B cell (primary cell): ENCODE data around the gene SUB1. TPM values are rescaled to one million over a fixed set of nuclear protein-coding genes. Genes with fewer than 3 reads are reported as not detected.

Experiments used
- ATAC-seq: fragments of 200-7000 bp; cut with Tn5 transposase; one replicate; pipeline ENCODE4 v1.10.0; 2021; ENCODE audit warnings: low read depth, mild to moderate bottlenecking, moderate number of reproducible peaks, moderate library complexity
- CTCF ChIA-PET: fragments of 350-600 bp; sonication (Branson Sonifier 250); formaldehyde crosslinking; loops from one replicate; lab custom pipeline; 2021; ENCODE audit warnings: antibody characterized with exemption, inconsistent platforms; lab: Charles Lee
- POLR2A ChIA-PET: fragments of 350-600 bp; sonication (Branson Sonifier 250); formaldehyde crosslinking; loops from one replicate; lab custom pipeline; 2021; ENCODE audit warnings: antibody characterized with exemption; lab: Charles Lee
- DNase-seq: peaks from one replicate; pipeline ENCODE4 v3.0.0; 2013
- H2AFZ ChIP-seq: 2 replicates; pipeline ENCODE4 v1.6.1; 2012; ENCODE audit warnings: mild to moderate bottlenecking, low read depth, low read length; ENCODE audit not compliant: insufficient read depth, poor library complexity, severe bottlenecking
- H3K27ac ChIP-seq, 2 donors: 1 replicate in 1 of 2; 2 replicates in 1 of 2; pipeline ENCODE4 v1.5.1; 2012 to 2013; ENCODE audit warnings: low read length in 2 of 2, mild to moderate bottlenecking in 2 of 2, moderate library complexity in 1 of 2
- H3K27me3 ChIP-seq, 4 experiments: fragments of 200-600 bp in 1 of 4; sonication (generic) in 1 of 4; replicated peaks in 1 of 4; 1 replicate in 2 of 4; 2 replicates in 2 of 4; pipeline versions ENCODE4 v1.6.1 to v1.7.0; 2013 to 2016; ENCODE audit warnings: low read length in 3 of 4, mild to moderate bottlenecking in 2 of 4, mixed read lengths in 1 of 4, moderate library complexity in 1 of 4; ENCODE audit not compliant: insufficient read depth in 4 of 4, control insufficient read depth in 3 of 4; ENCODE audit errors: control extremely low read depth in 1 of 4
- H3K36me3 ChIP-seq, 2 experiments: replicated peaks in 1 of 2; 1 replicate in 1 of 2; 2 replicates in 1 of 2; pipeline versions ENCODE4 v1.6.1 to v1.7.1; 2013; ENCODE audit warnings: low read length in 1 of 2; ENCODE audit not compliant: insufficient read depth in 2 of 2, control insufficient read depth in 1 of 2; ENCODE audit errors: control extremely low read depth in 1 of 2, extremely low read depth in 1 of 2
- H3K4me1 ChIP-seq, 2 donors: fragments of 200-600 bp in 1 of 2; sonication (generic) in 1 of 2; 1 replicate in 1 of 2; 2 replicates in 1 of 2; pipeline versions ENCODE4 v1.5.1 to v1.6.1; 2013 to 2017; ENCODE audit warnings: low read length in 2 of 2; ENCODE audit not compliant: control insufficient read depth in 2 of 2, insufficient read depth in 2 of 2
- H3K4me2 ChIP-seq: replicated peaks from 2 replicates; pipeline ENCODE3; 2012; ENCODE audit warnings: mild to moderate bottlenecking, low read depth, low read length; ENCODE audit not compliant: poor library complexity, severe bottlenecking
- H3K4me3 ChIP-seq, 5 experiments: fragments of 200-600 bp in 1 of 5; sonication (generic) in 1 of 5; 1 replicate in 3 of 5; 2 replicates in 2 of 5; pipeline versions ENCODE4 v1.5.1 to v1.7.0; 2011 to 2016; ENCODE audit warnings: low read length in 4 of 5, mild to moderate bottlenecking in 4 of 5, low read depth in 2 of 5, control low read depth in 1 of 5, moderate library complexity in 1 of 5; ENCODE audit not compliant: insufficient read depth in 1 of 5; ENCODE audit errors: control extremely low read depth in 1 of 5, extremely low read depth in 1 of 5
- H3K79me2 ChIP-seq: fragments of 200-600 bp; sonication (generic); one replicate; pipeline ENCODE4 v1.6.0; 2016; ENCODE audit warnings: low read length; ENCODE audit not compliant: control insufficient read depth, insufficient read depth
- H3K9ac ChIP-seq: fragments of 200-600 bp; sonication (generic); 2 replicates; pipeline ENCODE4 v1.6.1; 2017; ENCODE audit warnings: mild to moderate bottlenecking, low read length, moderate library complexity
- H3K9me3 ChIP-seq, 3 donors: one replicate each; pipeline versions ENCODE4 v1.6.1 to v1.7.1; 2013; ENCODE audit warnings: low read length in 2 of 3; ENCODE audit not compliant: control insufficient read depth in 2 of 3, insufficient read depth in 1 of 3; ENCODE audit errors: control extremely low read depth in 1 of 3
- H4K20me1 ChIP-seq: 2 replicates; pipeline ENCODE4 v1.6.0; 2012; ENCODE audit warnings: mild to moderate bottlenecking, low read length; ENCODE audit not compliant: insufficient read depth, control insufficient read depth, poor library complexity, severe bottlenecking
- H3K27ac Mint-ChIP-seq: one replicate; pipeline ENCODE4 v1.8.0; 2021; ENCODE audit warnings: mixed read lengths
- H3K27me3 Mint-ChIP-seq: one replicate; pipeline ENCODE4 v1.8.0; 2021; ENCODE audit warnings: mixed read lengths
- H3K4me1 Mint-ChIP-seq: one replicate; pipeline ENCODE4 v1.8.0; 2021; ENCODE audit warnings: mixed read lengths
- H3K4me3 Mint-ChIP-seq: one replicate; pipeline ENCODE4 v1.8.0; 2021; ENCODE audit warnings: mixed read lengths
- H3K9me3 Mint-ChIP-seq: one replicate; pipeline ENCODE4 v1.8.0; 2022; ENCODE audit warnings: mixed read lengths; ENCODE audit not compliant: insufficient read depth
- EZH2 ChIP-seq: IDR thresholded peaks from 2 replicates; pipeline ENCODE4 v1.6.1; 2012; ENCODE audit warnings: borderline replicate concordance, low read depth, mild to moderate bottlenecking, moderate library complexity, low read length; ENCODE audit not compliant: insufficient read depth, poor library complexity, severe bottlenecking
- WGBS: methylation state at CpG from one replicate; pipeline ENCODE4 v1.1.5; 2013; ENCODE audit warnings: missing lambda C conversion rate; ENCODE audit not compliant: insufficient coverage; 5-methylcytosine and 5-hydroxymethylcytosine counted together
- intact Hi-C: fragments of 100-400 bp; cut with micrococcal nuclease; formaldehyde crosslinking; loops from one replicate; pipeline ENCODE4 v1.10.0; 2022
- polyA plus RNA-seq: library from polyadenylated mRNA; depleted of rRNA; stranded (reverse); fragments of >200 nt; gene quantifications from 2 replicates; pipeline ENCODE4 v1.2.3, GENCODE V29; 2012
- total RNA-seq, 2 donors: library from RNA; stranded (reverse); fragments of 120-200 nt in 1 of 2; gene quantifications; 1 replicate in 1 of 2; 2 replicates in 1 of 2; pipeline versions ENCODE4 v1.2.3 to v1.2.4, GENCODE V29; 2013 to 2022
- TF ChIP-seq, protein P1 (sequence below): fragments of 200-600 bp; IDR thresholded peaks from one replicate; pipeline ENCODE4 v1.8.0; 2022; ENCODE audit warnings: antibody characterized with exemption, mild to moderate bottlenecking

The SUB1 gene
- total and polyA plus RNA-seq, 2 donors (not counting 1 experiment from before 2014, with no cell fraction given), result 55.4 to 117 TPM

DNA sequence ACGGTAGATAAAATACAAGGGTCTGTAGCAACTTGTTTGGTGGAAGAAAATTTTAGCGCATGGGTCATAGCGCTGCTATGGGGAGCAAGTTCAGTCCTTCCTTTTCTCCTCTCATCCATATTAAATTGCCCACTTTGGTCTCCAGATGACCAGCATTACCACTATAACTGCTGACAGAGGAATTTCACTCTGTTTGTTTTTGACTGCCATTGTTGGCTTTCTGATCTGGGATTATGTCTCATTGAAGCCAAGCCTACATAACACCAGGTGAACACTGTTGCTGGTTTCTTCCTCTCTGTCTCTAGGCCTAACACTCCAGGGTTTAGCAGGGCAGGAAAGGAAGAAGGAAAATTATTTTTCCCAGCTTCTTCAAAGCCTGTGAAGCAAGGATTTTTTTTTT, 6.6 kb upstream of the SUB1 start:
- no peak overlapping the region for H2AFZ ChIP-seq
- no peaks in the 10 kb centered on the region for H3K27me3 Mint-ChIP-seq
- peaks cover 53% of the 10 kb centered on the region for H3K4me1 Mint-ChIP-seq
- ChIA-PET CTCF (interaction anchor here (1.1 to 3.6 kb wide), 4 partner anchors 11 to 91 kb away, joined by 3 to 22 read pairs (median 8); no protein-coding TSS in a partner anchor), POLR2A (no interaction called here)
- no peak overlapping the region for H3K9ac ChIP-seq
- intact Hi-C loops, result no loop called here
- H3K9me3 Mint-ChIP-seq, result no peaks in the 10 kb centered on the region
- WGBS, result 100% methylated on average over 1 of the region's 3 CpGs
- no peaks in the 10 kb centered on the region for H3K27me3 ChIP-seq
- no peak overlapping the region for H3K4me3 Mint-ChIP-seq
- H3K27ac Mint-ChIP-seq, result no peak overlapping the region
- H3K36me3 ChIP-seq, result no peaks in the 10 kb centered on the region
- H3K4me3 ChIP-seq, result no peak overlapping the region
- H3K27ac ChIP-seq, result no peak overlapping the region
- ATAC-seq (no peak), DNase-seq (no peak)
- H4K20me1 ChIP-seq, result no peaks in the 10 kb centered on the region
- H3K9me3 ChIP-seq, result peaks cover 0 to 4% (median 0%) of the 10 kb centered on the region in 3 donors
- H3K4me1 ChIP-seq, result peaks cover 47 to 59% of the 10 kb centered on the region in 2 donors
- H3K4me2 ChIP-seq, result no peak overlapping the region
- no peaks in the 10 kb centered on the region for H3K79me2 ChIP-seq
- no peak for TF ChIP-seq EZH2

DNA sequence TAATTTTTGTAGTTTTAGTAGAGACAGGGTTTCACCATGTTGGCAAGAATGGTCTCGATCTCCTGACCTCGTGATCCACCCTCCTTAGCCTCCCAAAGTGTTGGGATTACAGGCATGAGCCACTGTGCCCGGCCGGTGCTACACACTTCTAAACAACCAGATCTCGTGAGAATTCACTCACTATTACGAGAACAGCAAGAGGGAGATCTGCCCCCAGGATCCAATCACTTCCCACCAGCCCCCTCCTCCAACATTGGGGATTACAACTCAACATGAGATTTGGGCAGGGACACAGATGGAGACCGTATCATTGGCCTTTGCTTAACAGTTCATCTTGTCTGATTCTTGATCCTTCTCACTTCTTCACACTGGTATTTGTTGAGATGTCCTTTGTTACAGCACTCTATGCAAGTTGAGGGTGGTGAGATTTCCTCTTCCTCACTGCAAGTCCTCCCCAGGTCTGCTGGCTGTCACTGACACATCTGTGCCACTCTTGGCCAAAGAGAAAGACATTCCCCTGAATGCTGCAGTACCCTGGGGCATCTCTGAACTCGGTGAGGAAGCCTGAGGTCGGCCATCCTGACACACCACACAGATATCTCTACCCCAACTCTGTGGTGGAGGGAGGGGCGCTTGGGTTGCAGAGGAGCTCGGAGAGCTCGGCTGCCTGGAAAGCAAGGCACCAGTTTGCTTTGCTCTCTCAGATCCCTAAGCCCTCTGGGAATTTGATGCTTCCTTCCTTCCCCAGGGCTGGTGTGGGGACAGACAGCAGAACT, 4.2 kb upstream of the SUB1 start:
- no peak overlapping the region for H3K27ac ChIP-seq
- peak overlapping the region; percentile 42 for H3K4me3 Mint-ChIP-seq
- H3K36me3 ChIP-seq, result no peaks in the 10 kb centered on the region
- H3K79me2 ChIP-seq, result peaks cover 2% of the 10 kb centered on the region
- no peak overlapping the region for H3K9ac ChIP-seq
- peaks cover 66% of the 10 kb centered on the region for H3K4me1 Mint-ChIP-seq
- H3K4me1 ChIP-seq, result peaks cover 54 to 66% of the 10 kb centered on the region in 2 donors
- no peak overlapping the region for H3K4me3 ChIP-seq
- H3K4me2 ChIP-seq, result peak overlapping the region; percentile 31
- H3K9me3 Mint-ChIP-seq, result no peaks in the 10 kb centered on the region
- POLR2A ChIA-PET, result no interaction called here
- H4K20me1 ChIP-seq, result peaks cover 15% of the 10 kb centered on the region
- TF ChIP-seq, protein P1, sequence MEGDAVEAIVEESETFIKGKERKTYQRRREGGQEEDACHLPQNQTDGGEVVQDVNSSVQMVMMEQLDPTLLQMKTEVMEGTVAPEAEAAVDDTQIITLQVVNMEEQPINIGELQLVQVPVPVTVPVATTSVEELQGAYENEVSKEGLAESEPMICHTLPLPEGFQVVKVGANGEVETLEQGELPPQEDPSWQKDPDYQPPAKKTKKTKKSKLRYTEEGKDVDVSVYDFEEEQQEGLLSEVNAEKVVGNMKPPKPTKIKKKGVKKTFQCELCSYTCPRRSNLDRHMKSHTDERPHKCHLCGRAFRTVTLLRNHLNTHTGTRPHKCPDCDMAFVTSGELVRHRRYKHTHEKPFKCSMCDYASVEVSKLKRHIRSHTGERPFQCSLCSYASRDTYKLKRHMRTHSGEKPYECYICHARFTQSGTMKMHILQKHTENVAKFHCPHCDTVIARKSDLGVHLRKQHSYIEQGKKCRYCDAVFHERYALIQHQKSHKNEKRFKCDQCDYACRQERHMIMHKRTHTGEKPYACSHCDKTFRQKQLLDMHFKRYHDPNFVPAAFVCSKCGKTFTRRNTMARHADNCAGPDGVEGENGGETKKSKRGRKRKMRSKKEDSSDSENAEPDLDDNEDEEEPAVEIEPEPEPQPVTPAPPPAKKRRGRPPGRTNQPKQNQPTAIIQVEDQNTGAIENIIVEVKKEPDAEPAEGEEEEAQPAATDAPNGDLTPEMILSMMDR, result no peak
- TF ChIP-seq EZH2, result no peak
- CTCF ChIA-PET, result interaction anchor here (0.6 to 5.5 kb wide), 3 partner anchors 9 to 92 kb away, joined by 5 to 74 read pairs (median 22); no protein-coding TSS in a partner anchor
- no peak overlapping the region for H2AFZ ChIP-seq
- intact Hi-C loops, result no loop called here
- no peaks in the 10 kb centered on the region for H3K27me3 Mint-ChIP-seq
- peaks cover 0 to 4% (median 0%) of the 10 kb centered on the region in 3 donors for H3K9me3 ChIP-seq
- no peak for ATAC-seq
- WGBS, result 70% methylated on average over 7 of the region's 12 CpGs
- no peaks in the 10 kb centered on the region for H3K27me3 ChIP-seq
- H3K27ac Mint-ChIP-seq, result peak overlapping the region; percentile 21
- DNase-seq, result peak; percentile 23
